T-helper 9 cell (primary cell): Measurements from ENCODE around the gene POLRMT.
"Not testable (repeated sequence)": the region's sequence is repeated elsewhere in the genome, so short reads cannot be mapped to it uniquely, and the experiment has no call there.

Experiments used
- DNase-seq: peaks from one replicate; pipeline ENCODE4 v3.0.0-alpha.2; 2020

POLRMT gene

GRCh38 chr19:624433-625109, 8.8 kb downstream of the POLRMT start:
- no peak for DNase-seq

DNA sequence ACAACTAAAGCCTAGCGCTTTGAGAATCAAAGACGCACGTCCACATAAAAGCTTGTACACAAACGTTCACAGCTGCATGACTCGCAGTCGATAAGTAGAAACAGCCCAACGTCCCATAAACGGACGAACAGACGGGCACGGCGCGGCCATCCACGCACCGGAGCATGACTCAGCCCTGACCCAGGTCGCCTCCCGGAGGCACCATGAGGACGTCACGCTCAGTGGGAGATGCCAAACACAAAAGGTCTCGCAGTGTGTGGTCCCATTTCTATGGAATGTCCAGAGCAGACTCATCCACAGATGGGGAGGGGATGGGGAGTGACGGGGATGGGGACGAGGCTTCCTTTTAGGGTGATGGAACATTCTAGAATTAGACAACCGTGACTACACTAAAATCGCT, 9.4 kb downstream of the POLRMT start:
- DNase-seq = no peak

GRCh38 chr19:623175-623916, 10.0 kb downstream of the POLRMT start:
- DNase-seq = no peak

DNA sequence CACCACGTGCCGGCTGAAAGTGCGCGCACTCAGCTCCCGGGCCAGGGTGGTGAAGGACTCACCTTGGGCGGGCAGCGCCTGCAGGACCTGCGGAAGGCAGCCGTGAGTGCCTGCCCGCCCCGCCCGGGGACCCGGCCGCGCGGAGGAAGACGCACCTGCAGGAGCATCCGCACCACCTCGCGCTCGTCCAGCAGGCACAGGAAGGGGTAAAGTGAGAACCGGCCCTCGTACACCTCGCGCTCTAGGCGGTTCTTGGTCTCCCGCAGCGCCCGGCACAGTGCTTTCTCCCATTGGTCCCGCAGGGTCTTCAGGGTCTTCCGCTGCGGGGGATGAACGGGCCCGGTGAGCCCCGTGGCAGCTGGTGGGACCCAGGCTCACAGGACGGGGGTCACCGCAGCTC, 10.7 kb downstream of the POLRMT start:
- DNase-seq = no peak

DNA sequence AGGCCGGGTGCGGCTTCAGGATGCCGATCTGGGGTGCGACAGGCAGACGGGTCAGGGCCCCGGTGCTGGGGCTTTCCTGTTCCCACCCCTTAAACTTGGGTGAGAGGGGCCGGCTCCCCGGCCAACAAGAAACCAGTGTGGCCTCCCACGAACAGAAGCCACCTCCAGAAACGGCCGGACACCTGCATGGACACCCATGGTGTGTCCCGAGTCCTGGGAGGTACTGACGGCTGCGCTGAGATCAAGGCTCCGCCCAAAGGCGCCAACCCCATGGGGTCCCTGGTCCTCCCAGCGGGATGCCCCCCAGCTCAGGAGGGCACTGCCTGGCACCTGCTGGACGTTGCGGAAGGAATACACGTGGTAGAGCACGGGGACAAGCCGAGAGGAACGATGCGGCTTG, 11.5 kb downstream of the POLRMT start:
- DNase-seq = no peak

- not testable (repeated sequence) for DNase-seq
Measured at GRCh38 chr19:621191-621590, 12.1 kb downstream of the POLRMT start.

DNA sequence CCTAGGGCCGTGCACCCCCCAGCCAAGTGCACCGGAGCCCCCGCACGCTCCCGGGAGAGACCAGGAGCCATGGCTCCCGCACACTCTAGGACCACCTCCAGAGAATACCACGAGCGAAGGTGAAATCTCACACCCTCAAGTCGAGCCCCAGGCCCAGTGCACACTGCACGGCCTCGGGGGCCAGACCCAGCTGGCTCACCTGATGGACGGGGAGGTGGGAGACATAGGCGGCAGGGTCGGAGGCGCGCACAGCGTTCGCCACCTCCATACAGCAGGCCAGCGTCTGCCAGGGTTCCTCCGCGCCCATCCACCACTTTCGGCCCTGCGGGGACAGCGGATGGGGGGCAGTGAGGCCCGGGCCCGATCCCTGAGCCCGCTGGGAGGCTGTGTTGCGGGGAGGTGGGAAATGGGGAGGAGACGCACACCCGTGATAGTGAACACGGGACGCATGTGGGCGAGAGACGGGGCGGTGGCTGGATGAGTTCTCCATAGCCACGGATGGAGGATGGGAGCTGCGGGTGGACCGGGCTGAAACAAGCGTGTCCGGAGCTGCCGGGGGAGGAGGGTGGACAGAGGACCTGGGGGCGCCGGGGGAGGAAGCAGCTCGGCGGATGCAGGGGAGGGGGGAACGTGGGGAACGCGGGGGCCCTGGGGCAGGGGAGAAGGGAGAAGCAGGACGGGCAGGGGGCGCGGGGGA, 13.0 kb downstream of the POLRMT start:
- no peak for DNase-seq

DNA sequence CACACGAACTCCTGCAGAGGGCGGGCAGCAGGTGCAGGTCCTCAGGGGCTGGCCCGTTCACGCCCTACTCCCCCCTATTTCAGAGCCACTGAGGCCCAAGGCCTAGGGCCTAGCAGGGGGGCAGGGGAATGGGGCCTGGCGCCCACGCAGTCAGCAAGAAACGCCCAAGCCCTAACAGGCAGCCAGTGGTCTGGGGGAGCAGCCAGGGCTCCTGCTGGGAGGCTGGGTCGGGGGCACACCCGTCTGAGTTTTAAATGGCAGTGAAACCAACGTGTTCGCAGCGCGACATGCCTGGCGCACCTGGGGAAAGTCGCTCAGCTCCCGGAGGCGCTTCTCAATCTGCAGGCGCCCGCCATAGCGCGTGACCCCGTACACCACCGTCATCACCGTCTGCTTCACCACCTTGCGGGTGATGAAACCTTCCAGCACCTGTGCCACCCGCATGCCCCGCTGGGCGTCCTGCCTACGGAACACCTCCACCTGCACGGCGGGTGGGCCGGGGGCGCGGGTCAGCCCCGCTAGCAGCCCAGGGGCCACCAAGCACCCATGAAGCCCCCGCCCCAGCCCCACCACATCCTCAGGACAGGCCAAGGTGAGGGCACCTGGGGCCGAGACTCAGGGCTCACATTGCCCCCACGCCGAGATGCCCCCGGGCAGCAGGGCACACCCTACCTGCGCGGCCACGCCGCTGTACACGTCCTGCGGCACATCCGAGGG, 13.9 kb downstream of the POLRMT start:
- DNase-seq = no peak

DNA sequence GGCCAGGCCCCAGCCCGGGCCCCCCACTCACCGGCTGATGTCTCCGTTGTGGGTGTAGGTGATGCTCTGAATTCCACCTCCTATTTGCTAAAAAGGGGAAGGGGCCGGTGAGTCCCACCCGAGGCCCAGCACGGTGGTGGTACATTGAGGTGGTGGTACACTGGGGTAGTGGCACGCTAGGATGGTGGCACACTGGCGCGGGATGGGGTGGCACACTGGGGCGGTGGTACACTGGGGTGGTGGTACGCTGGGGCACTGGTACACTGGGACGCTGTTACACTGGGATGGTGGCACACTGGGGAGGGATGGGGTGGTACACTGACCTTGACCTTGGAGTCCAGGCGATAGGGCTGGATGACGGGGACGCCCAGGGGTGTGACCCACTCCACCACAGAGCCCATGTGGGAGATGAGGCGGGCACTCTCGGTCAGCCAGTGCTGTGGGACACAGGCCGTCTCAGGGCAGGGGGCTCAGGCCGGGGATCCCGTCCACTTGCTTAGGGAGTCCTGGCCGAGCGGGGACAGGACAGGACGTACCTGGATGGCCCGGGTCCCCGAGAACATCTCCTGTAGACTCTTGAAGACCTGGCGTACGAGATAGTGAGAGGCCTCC, 14.6 kb downstream of the POLRMT start:
- no peak for DNase-seq

DNA sequence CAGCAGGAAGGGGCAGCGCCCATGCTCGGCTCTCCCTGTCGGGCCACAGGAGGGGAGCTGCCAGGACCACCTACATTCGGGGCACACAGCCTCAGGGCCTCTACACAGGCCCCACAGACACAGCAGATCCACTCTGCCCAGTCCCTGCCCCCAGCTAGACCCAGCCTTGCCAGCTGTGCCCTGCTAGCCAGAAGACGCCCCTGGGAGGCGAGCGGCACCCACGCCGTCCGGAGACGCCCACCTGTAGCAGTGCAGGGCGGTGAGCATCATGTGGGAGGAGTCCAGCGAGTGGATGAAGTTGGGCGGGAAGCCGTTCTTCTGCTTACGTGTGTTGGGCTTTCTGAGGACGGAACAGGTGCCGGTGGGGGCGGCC, 15.1 kb downstream of the POLRMT start:
- DNase-seq = no peak

DNA sequence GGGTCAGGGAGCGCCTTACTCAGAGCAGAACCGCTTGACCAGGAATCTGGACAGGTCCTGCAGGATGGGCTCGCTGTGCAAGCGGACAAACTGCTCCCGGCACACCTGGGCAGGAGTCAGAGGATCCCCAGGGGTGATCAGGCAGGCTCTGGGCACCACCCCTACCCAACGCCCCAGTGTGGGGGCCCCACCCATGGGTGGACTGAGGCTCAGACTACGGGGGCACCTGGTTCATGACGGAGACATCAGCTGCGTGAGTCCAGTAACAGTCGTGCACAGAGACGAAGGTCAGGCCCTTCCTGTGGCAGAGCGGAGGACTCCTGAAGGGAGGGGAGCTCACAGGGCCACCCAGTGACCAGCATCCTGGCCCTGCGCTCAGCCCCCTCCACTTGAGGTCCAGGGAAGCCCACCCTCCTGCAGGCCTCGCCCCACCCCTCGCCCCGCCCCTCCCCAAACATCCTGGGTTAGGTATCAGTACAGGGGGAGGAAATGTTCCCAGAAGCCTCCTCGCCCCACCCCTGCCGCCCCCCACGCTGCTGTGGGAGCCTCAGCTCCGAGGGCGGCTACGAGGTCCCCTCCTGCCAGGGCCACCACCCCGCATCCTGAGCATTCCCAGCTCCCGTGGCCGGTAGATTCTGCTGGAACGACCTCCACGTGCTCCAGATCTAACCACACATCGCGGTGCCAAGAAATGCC, 15.6 kb downstream of the POLRMT start:
- no peak for DNase-seq

- DNase-seq = no peak
Measured at GRCh38 chr19:616747-617526, 16.4 kb downstream of the POLRMT start.

GRCh38 chr19:616062-616700, 17.2 kb downstream of the POLRMT start:
- DNase-seq = no peak

DNA sequence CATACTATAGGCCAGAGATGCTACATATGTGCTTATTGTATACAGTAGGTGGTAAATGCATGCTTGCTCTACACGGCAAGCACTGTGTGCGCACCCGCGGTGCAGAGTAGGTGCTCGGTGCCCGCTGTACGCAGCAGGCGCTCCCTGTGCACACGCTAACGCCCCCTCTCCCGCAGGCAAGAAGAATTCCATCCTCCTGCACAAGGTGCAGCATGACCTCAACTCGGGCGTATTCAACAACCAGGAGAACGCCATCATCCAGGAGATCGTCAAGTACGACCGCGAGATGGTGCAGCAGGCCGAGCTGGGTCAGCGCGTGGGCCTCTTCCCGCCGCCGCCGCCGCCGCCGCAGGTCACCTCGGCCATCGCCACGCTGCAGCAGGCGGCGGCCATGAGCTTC, 17.7 kb downstream of the POLRMT start:
- no peak for DNase-seq

GRCh38 chr19:613732-614567, 19.4 kb downstream of the POLRMT start:
- no peak for DNase-seq

DNA sequence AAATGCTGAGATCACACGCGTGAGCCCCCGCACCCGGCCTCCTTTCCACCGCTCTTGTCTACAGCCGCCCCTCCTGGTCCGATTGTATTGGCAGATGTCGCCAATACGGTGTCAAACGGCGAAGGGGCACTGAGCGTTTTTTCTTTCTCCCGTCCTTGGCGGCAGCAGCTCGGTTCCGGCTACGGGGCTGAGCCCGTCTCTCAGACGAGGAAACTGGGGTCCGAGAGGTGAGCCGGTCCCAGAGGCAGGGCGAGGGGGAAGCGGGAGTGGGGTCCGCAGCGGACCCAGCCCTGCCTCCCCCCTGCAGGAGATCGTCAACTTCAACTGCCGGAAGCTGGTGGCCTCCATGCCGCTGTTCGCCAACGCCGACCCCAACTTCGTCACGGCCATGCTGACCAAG, 20.4 kb downstream of the POLRMT start:
- no peak for DNase-seq

DNA sequence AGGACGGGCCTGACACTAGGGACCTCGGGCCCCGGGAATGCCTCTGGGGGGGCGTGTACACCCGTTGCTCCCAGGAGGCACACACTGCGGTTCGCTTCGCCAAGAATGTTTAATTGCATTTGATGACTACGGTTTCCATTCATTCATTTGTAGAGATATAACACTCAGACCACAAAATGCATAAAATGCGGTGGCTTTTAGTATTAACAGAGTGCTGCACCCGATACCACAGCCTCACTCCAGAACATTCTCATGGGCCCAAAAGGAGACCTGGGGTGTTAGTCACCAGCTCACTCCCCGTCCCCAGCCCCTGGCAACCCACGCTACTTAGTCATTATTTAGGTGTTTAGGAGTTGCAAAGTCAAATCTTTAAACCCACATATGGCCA, 21.9 kb downstream of the POLRMT start:
- peak; percentile 25 for DNase-seq

GRCh38 chr19:610801-611480, 22.4 kb downstream of the POLRMT start:
- peak; percentile 47 for DNase-seq

- peak; percentile 21 for DNase-seq
Measured at GRCh38 chr19:610071-610800, 23.1 kb downstream of the POLRMT start.
